SK-N-SH (cell line): ENCODE measurements around the gene RBM25. TPM values are rescaled to one million over a fixed set of nuclear protein-coding genes. Genes with fewer than 3 reads are reported as not detected.

Experiments used
- CTCF ChIA-PET: fragments of 300-600, 350-600 bp; formaldehyde crosslinking; extraction: SDS; loops from one replicate; lab custom pipeline; 2021; lab: Yijun Ruan, JAX
- POLR2A ChIA-PET: fragments of 350-600 bp; sonication (Branson Sonifier 250); formaldehyde crosslinking; extraction: SDS; loops from one replicate; lab custom pipeline; 2020; ENCODE audit warnings: antibody characterized with exemption, inconsistent platforms; lab: Yijun Ruan, JAX
- DNase-seq: peaks from one replicate; pipeline ENCODE4 v3.0.0; 2012
- H2AFZ ChIP-seq: fragments of 200-600 bp; sonication (generic); 2 replicates; pipeline ENCODE4 v1.8.1; 2016; ENCODE audit warnings: antibody characterized with exemption, mild to moderate bottlenecking, low read depth
- H3F3A ChIP-seq: fragments of 200-600 bp; sonication (generic); replicated peaks from 2 replicates; pipeline ENCODE3; 2016; ENCODE audit warnings: antibody characterized with exemption, mild to moderate bottlenecking; ENCODE audit not compliant: insufficient read depth
- H3K27ac ChIP-seq, 2 experiments: fragments of 200-500 bp in 1 of 2; fragments of 200-600 bp in 1 of 2; sonication (Bioruptor generic) in 1 of 2; sonication (generic), shearing (Covaris generic) in 1 of 2; 2 replicates each; pipeline versions ENCODE4 v1.5.1 to v1.6.1; 2014 to 2016; ENCODE audit warnings: low read depth in 2 of 2, inconsistent platforms in 1 of 2, low read length in 1 of 2, mild to moderate bottlenecking in 1 of 2, mixed read lengths in 1 of 2
- H3K27me3 ChIP-seq: fragments of 200-600 bp; sonication (generic), shearing (Covaris generic); 2 replicates; pipeline ENCODE4 v1.6.1; 2016; ENCODE audit warnings: mixed run types; ENCODE audit not compliant: insufficient read depth
- H3K36me3 ChIP-seq, 2 experiments: fragments of 200-500 bp in 1 of 2; fragments of 200-600 bp in 1 of 2; sonication (Bioruptor generic) in 1 of 2; sonication (generic) in 1 of 2; replicated peaks in 1 of 2; 2 replicates each; pipeline versions ENCODE3 to v1.5.1; 2014 to 2016; ENCODE audit warnings: low read length in 1 of 2, mild to moderate bottlenecking in 1 of 2; ENCODE audit not compliant: insufficient read depth in 2 of 2, control insufficient read depth in 1 of 2
- H3K4me1 ChIP-seq, 2 experiments: fragments of 200-500 bp in 1 of 2; fragments of 200-600 bp in 1 of 2; sonication (Bioruptor generic) in 1 of 2; sonication (generic), shearing (Covaris generic) in 1 of 2; 2 replicates each; pipeline versions ENCODE4 v1.5.1 to v1.6.1; 2014 to 2016; ENCODE audit warnings: low read depth in 1 of 2, low read length in 1 of 2, mixed run types in 1 of 2; ENCODE audit not compliant: insufficient read depth in 2 of 2, control insufficient read depth in 1 of 2
- H3K4me2 ChIP-seq: fragments of 200-600 bp; sonication (generic), shearing (Covaris generic); 2 replicates; pipeline ENCODE4 v1.6.1; 2017; ENCODE audit warnings: mixed run types
- H3K4me3 ChIP-seq, 2 experiments: fragments of 200-500 bp in 1 of 2; fragments of 200-600 bp in 1 of 2; sonication (Bioruptor generic) in 1 of 2; sonication (generic), shearing (Covaris generic) in 1 of 2; 2 replicates each; pipeline versions ENCODE4 v1.5.1 to v1.8.1; 2014 to 2016; ENCODE audit warnings: low read depth in 2 of 2, inconsistent platforms in 1 of 2, low read length in 1 of 2, mild to moderate bottlenecking in 1 of 2, mixed read lengths in 1 of 2, moderate library complexity in 1 of 2
- H3K79me2 ChIP-seq: fragments of 200-600 bp; sonication (generic); 2 replicates; pipeline ENCODE4 v1.8.1; 2017; ENCODE audit warnings: mild to moderate bottlenecking; ENCODE audit not compliant: insufficient read depth
- H3K9ac ChIP-seq: fragments of 200-600 bp; sonication (generic); 2 replicates; pipeline ENCODE4 v1.6.1; 2017; ENCODE audit warnings: mixed run types
- H3K9me2 ChIP-seq: fragments of 200-600 bp; sonication (generic); 2 replicates; pipeline ENCODE4 v1.6.1; 2017; ENCODE audit warnings: mixed run types
- H3K9me3 ChIP-seq: fragments of 200-600 bp; sonication (generic); 2 replicates; pipeline ENCODE4 v1.6.1; 2017; ENCODE audit warnings: mixed run types, mild to moderate bottlenecking, moderate library complexity
- H4K20me1 ChIP-seq: fragments of 200-600 bp; sonication (generic); 2 replicates; pipeline ENCODE4 v1.6.1; 2017; ENCODE audit warnings: mild to moderate bottlenecking, mixed run types; ENCODE audit not compliant: insufficient read depth
- ELF1 ChIP-seq: IDR thresholded peaks from 2 replicates; pipeline ENCODE4 v1.4.0; 2012
- FOSL2 ChIP-seq: IDR thresholded peaks from 2 replicates; pipeline ENCODE4 v1.4.0; 2012; ENCODE audit warnings: low read depth, mild to moderate bottlenecking, moderate library complexity, borderline replicate concordance
- FOXJ3 ChIP-seq: sonication (generic); formaldehyde crosslinking; IDR thresholded peaks from 2 replicates; pipeline ENCODE4 v1.5.1; 2020; ENCODE audit warnings: mild to moderate bottlenecking, missing genetic modification reagents
- JUND ChIP-seq: IDR thresholded peaks from 2 replicates; pipeline ENCODE4 v1.4.0; 2012
- NFIC ChIP-seq: IDR thresholded peaks from 2 replicates; pipeline ENCODE4 v1.4.0; 2012; ENCODE audit warnings: borderline replicate concordance
- POLR2AphosphoS5 ChIP-seq: IDR thresholded peaks from 2 replicates; pipeline ENCODE4 v1.6.1; 2012; ENCODE audit warnings: low read depth, low read length
- RAD21 ChIP-seq: IDR thresholded peaks from 2 replicates; pipeline ENCODE4 v1.6.1; 2012; ENCODE audit warnings: mild to moderate bottlenecking, low read length
- RXRA ChIP-seq: IDR thresholded peaks from 2 replicates; pipeline ENCODE4 v1.4.0; 2012; ENCODE audit warnings: low read depth, mild to moderate bottlenecking, borderline replicate concordance
- TAF1 ChIP-seq: IDR thresholded peaks from 2 replicates; pipeline ENCODE4 v1.6.1; 2012; ENCODE audit warnings: low read depth, mild to moderate bottlenecking, low read length, moderate library complexity, borderline replicate concordance
- TCF12 ChIP-seq: IDR thresholded peaks from 2 replicates; pipeline ENCODE4 v1.4.0; 2012
- WGBS: methylation state at CpG from one replicate; pipeline ENCODE4 v1.1.6; 2017; ENCODE audit warnings: low lambda C conversion rate; 5-methylcytosine and 5-hydroxymethylcytosine counted together
- polyA plus RNA-seq, 3 experiments: library from polyadenylated mRNA; depleted of rRNA; stranded (reverse); fragments of >200 nt; gene quantifications; 2 replicates each; pipeline ENCODE4 v1.2.3, GENCODE V29; 2012
- TF ChIP-seq, protein P1 (sequence below): fragments of 150-350 bp; IDR thresholded peaks from 2 replicates; pipeline ENCODE4 v1.6.1; 2016; ENCODE audit warnings: mild to moderate bottlenecking, low read depth, low read length
- TF ChIP-seq, protein P2 (sequence below): fragments of 200-600 bp; sonication (generic); IDR thresholded peaks from 2 replicates; pipeline ENCODE4 v1.6.1; 2017; ENCODE audit warnings: antibody characterized with exemption, mild to moderate bottlenecking, moderate library complexity
- TF ChIP-seq, protein P3 (sequence below): IDR thresholded peaks from 2 replicates; pipeline ENCODE4 v1.4.0; 2012; ENCODE audit warnings: low read depth, borderline replicate concordance
- TF ChIP-seq, protein P4 (sequence below): fragments of 150-350 bp; IDR thresholded peaks from 2 replicates; pipeline ENCODE4 v1.6.1; 2017; ENCODE audit warnings: antibody characterized with exemption, low read length, low read depth, borderline replicate concordance
- TF ChIP-seq, protein P5 (sequence below): IDR thresholded peaks from 2 replicates; pipeline ENCODE4 v1.4.0; 2012; ENCODE audit warnings: low read depth, borderline replicate concordance
- TF ChIP-seq, protein P6 (sequence below): IDR thresholded peaks from 2 replicates; pipeline ENCODE4; 2012

The RBM25 gene
- polyA plus RNA-seq, 1 of the 3 experiments (the other 2 are of a cell fraction), result 14.0 TPM

DNA sequence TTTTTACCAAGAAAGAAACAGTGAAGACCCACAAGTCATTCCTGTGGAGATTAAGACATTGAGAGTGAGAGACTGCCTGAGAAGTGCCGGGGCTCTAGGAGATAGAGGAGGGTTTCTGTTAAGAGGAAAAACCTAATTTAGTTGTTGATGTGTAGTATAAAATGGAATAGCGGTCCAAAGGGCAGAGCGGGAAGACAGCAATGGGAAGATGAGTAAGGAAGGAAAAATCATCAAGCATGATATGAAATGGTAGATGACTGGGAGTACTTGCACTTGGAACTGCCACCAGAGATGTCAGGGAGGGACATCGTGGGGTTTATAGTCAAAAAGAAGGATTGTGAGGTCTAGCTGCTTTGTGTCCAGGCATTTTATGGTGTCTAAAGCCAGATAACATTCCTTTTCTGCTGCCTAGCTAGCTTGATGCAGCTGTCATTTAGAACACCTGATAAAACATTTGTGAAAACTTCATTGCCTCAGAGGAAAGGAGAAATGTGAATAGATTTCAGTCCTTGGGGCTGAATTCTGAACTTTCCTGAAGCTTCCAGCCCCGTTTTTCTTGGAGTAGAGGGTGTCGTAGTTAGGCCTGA lies 57.8 kb downstream of the RBM25 start:
- no peaks in the 10 kb centered on the region for H3K9me2 ChIP-seq
- H4K20me1 ChIP-seq, result no peaks in the 10 kb centered on the region
- no peaks in the 10 kb centered on the region for H3K27me3 ChIP-seq
- H3F3A ChIP-seq, result peaks cover 10% of the 10 kb centered on the region
- ChIA-PET CTCF (no interaction called here), POLR2A (no interaction called here)
- WGBS, result 98% methylated on average over 6 of the region's 6 CpGs
- H3K4me3 ChIP-seq, result no peak overlapping the region
- peaks cover 79 to 88% of the 10 kb centered on the region in 2 experiments for H3K36me3 ChIP-seq
- TF ChIP-seq FOSL2, result no peak
- H3K9me3 ChIP-seq, result no peaks in the 10 kb centered on the region
- H3K79me2 ChIP-seq, result peaks cover 13% of the 10 kb centered on the region
- H2AFZ ChIP-seq, result no peak overlapping the region
- no peak overlapping the region for H3K9ac ChIP-seq
- no peak overlapping the region for H3K27ac ChIP-seq
- no peaks in the 10 kb centered on the region for H3K4me1 ChIP-seq
- DNase-seq, result no peak
- H3K4me2 ChIP-seq, result no peak overlapping the region

DNA sequence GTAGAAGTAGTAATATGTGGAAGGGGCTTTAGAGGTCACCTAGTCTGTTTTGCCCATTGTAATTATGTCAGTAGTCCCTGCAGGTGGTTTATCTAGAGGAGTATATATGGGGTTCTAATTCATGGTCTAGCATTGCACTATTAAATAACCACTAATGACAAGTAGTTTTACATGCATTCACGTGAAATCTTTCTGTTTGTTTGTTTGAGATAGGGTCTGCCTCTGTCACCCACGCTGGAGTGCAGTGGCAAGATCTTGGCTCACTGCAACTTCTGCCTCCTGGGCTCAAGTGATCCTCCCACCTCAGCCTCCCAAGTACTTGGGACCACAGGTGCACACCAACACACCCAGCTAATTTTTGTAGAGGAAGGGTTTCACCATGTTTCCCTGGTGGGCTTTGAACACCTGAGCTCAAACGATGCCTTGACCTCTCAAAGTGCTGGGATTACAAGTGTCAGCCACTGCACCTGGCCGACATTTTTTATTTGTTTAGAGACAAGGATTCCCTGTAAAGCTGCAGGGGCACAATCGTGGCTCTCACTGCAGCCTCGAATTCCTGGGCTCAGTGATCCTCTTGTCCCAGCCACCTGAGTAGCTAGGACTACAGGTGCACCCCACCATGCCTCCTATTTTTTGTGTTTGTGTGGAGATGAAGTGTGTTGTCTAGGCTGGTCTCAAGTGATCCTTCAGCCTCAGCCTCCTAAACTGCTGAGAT lies 66.0 kb downstream of the RBM25 start:
- no peak overlapping the region for H3K9ac ChIP-seq
- no peaks in the 10 kb centered on the region for H4K20me1 ChIP-seq
- H3F3A ChIP-seq, result peaks cover 14% of the 10 kb centered on the region
- TF ChIP-seq RAD21, result no peak
- TF ChIP-seq POLR2AphosphoS5, result no peak
- TF ChIP-seq, protein P1, sequence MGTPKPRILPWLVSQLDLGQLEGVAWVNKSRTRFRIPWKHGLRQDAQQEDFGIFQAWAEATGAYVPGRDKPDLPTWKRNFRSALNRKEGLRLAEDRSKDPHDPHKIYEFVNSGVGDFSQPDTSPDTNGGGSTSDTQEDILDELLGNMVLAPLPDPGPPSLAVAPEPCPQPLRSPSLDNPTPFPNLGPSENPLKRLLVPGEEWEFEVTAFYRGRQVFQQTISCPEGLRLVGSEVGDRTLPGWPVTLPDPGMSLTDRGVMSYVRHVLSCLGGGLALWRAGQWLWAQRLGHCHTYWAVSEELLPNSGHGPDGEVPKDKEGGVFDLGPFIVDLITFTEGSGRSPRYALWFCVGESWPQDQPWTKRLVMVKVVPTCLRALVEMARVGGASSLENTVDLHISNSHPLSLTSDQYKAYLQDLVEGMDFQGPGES, result no peak
- no peak for TF ChIP-seq RXRA
- TF ChIP-seq, protein P2, sequence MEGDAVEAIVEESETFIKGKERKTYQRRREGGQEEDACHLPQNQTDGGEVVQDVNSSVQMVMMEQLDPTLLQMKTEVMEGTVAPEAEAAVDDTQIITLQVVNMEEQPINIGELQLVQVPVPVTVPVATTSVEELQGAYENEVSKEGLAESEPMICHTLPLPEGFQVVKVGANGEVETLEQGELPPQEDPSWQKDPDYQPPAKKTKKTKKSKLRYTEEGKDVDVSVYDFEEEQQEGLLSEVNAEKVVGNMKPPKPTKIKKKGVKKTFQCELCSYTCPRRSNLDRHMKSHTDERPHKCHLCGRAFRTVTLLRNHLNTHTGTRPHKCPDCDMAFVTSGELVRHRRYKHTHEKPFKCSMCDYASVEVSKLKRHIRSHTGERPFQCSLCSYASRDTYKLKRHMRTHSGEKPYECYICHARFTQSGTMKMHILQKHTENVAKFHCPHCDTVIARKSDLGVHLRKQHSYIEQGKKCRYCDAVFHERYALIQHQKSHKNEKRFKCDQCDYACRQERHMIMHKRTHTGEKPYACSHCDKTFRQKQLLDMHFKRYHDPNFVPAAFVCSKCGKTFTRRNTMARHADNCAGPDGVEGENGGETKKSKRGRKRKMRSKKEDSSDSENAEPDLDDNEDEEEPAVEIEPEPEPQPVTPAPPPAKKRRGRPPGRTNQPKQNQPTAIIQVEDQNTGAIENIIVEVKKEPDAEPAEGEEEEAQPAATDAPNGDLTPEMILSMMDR, result no peak
- no peak for TF ChIP-seq JUND
- TF ChIP-seq, protein P3, sequence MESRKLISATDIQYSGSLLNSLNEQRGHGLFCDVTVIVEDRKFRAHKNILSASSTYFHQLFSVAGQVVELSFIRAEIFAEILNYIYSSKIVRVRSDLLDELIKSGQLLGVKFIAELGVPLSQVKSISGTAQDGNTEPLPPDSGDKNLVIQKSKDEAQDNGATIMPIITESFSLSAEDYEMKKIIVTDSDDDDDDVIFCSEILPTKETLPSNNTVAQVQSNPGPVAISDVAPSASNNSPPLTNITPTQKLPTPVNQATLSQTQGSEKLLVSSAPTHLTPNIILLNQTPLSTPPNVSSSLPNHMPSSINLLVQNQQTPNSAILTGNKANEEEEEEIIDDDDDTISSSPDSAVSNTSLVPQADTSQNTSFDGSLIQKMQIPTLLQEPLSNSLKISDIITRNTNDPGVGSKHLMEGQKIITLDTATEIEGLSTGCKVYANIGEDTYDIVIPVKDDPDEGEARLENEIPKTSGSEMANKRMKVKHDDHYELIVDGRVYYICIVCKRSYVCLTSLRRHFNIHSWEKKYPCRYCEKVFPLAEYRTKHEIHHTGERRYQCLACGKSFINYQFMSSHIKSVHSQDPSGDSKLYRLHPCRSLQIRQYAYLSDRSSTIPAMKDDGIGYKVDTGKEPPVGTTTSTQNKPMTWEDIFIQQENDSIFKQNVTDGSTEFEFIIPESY, result no peak
- no peak for TF ChIP-seq ELF1
- TF ChIP-seq, protein P4, sequence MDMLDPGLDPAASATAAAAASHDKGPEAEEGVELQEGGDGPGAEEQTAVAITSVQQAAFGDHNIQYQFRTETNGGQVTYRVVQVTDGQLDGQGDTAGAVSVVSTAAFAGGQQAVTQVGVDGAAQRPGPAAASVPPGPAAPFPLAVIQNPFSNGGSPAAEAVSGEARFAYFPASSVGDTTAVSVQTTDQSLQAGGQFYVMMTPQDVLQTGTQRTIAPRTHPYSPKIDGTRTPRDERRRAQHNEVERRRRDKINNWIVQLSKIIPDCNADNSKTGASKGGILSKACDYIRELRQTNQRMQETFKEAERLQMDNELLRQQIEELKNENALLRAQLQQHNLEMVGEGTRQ, result no peak
- no peak for TF ChIP-seq TAF1
- no peak for TF ChIP-seq NFIC
- TF ChIP-seq, protein P5, sequence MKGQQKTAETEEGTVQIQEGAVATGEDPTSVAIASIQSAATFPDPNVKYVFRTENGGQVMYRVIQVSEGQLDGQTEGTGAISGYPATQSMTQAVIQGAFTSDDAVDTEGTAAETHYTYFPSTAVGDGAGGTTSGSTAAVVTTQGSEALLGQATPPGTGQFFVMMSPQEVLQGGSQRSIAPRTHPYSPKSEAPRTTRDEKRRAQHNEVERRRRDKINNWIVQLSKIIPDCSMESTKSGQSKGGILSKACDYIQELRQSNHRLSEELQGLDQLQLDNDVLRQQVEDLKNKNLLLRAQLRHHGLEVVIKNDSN, result no peak
- TF ChIP-seq, protein P6, sequence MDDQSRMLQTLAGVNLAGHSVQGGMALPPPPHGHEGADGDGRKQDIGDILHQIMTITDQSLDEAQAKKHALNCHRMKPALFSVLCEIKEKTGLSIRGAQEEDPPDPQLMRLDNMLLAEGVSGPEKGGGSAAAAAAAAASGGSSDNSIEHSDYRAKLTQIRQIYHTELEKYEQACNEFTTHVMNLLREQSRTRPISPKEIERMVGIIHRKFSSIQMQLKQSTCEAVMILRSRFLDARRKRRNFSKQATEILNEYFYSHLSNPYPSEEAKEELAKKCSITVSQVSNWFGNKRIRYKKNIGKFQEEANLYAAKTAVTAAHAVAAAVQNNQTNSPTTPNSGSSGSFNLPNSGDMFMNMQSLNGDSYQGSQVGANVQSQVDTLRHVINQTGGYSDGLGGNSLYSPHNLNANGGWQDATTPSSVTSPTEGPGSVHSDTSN, result no peak
- no peak for TF ChIP-seq FOXJ3 (CRISPR knock-in tag)
- no peak for TF ChIP-seq TCF12
- H3K4me2 ChIP-seq, result no peak overlapping the region
- CTCF ChIA-PET, result no interaction called here
- H3K27me3 ChIP-seq, result no peaks in the 10 kb centered on the region
- H3K27ac ChIP-seq, result no peak overlapping the region
- 87% methylated on average over 6 of the region's 6 CpGs for WGBS
- peaks cover 56 to 61% of the 10 kb centered on the region in 2 experiments for H3K36me3 ChIP-seq
- POLR2A ChIA-PET, result no interaction called here
- H3K4me1 ChIP-seq, result no peaks in the 10 kb centered on the region
- no peak overlapping the region for H3K4me3 ChIP-seq
- DNase-seq, result no peak
- no peaks in the 10 kb centered on the region for H3K9me2 ChIP-seq
- no peak overlapping the region for H2AFZ ChIP-seq
- H3K79me2 ChIP-seq, result no peaks in the 10 kb centered on the region; the same call in 1 of the 2 replicates
- no peaks in the 10 kb centered on the region for H3K9me3 ChIP-seq
